Activated CD4-positive, alpha-beta T cell treated with anti-CD3 and anti-CD28 coated beads, Interleukin-2, Interleukin-6, amounts not matched to agents 100 ng/mL and 50 ng/mL, durations not matched to agents 16 hours and 8 hours (primary cell): ENCODE measurements around the gene SPEF2.
"Not testable (repeated sequence)": the region's sequence is repeated elsewhere in the genome, so short reads cannot be mapped to it uniquely, and the experiment has no call there.

Experiments used
- DNase-seq: peaks from one replicate; pipeline ENCODE4 v3.0.0-alpha.2; 2020

SPEF2 gene

DNA sequence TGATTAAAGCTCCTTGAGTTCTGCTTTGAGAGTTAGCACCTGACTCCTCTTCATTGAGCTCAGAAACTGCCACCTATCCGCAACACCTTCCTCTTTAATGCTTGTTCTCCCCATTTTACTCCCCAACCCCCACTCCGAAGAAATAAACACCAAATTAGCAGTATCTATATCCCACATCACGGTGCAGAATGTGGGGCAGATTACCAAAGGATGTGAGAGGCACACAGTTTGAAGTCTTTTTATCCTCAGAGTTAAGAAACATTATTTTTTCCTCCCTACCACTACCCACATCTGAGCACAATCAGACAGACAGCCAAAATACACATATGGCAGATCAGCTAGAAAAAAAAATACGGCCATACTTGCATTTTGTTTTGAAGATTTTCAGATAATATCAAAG is 212.9 kb downstream of the SPEF2 start:
- peak; percentile 39 for DNase-seq

DNA sequence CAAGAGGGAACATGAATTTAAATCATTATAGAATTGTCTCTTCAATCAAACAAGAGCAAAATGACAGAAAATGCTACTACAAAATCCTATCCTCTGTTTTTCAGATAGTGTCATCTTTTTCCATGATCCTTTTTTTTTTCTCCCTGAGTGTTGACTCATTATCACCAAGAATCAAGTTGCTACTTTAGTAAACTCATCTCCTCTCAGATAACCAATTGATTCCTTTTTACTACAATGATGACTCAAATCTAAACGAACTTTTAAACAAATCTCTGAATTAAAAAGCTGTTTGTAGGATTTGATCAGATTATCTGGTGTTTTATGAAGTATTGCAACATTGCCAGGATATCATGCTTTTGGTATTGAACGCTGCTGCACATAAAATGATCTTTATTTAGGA is 215.1 kb downstream of the SPEF2 start:
- DNase-seq, result peak; percentile 69

DNA sequence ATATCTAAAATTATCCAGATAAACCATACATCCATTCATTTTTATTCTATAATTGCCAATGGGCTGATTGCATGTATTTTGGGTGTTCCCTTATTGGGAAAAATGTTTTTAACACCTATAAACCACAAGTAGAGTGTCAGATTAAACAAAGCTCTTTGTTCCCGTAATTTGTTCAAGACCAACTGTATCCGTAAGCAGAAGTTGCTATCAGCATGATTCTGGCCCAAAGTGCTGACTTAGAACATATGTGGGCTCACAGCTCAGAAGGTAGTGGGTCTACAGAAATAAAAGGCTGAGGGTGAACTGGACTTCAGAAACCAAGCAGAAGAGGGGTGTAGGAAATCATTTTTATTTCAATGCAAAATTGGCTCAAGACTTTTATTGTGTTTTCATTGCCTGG is 215.6 kb downstream of the SPEF2 start:
- peak; percentile 70 for DNase-seq

DNA sequence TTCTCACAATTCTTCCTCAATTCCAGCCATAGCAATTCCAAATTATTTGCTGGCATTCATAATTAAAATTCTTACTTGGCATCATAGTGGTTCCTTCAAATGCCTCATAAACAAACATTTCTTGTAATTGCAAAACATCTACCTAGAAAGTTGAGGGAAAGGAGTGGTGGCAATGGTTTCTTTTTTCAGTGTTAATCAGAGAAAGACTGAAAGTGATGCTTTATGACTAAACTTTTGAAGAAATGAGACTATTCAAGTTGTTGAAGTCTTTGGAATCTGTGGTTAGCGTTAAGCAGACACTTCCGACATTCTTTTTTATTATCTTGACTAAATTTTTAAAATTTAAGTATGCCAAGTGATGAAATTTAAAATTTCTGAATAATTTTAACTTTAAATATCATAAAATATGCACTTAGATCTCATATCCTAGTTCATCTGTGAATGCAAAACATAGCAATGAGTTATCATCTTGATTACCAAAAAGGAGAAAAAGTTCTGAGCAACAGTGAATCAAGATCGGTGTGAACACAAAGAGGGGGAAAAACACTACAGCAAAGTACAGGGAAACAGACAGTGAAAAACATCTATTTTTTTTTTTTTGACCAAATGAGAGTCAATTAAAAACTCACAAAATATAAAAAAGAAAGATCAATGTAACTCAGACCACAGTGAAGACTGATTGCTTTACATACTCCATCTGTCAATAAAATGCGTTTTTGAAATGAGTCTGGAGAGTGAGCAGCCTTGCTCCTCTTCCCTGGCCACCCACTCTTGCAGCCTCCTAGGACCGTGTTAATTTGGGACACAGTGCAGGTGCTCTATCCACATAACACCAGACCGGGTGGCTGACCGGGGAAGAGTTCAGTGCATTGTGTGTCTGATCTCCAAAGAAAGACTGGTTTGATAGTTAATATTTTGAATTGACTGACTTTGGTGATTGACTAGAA is 218.4 kb downstream of the SPEF2 start:
- peak; percentile 82 for DNase-seq

DNA sequence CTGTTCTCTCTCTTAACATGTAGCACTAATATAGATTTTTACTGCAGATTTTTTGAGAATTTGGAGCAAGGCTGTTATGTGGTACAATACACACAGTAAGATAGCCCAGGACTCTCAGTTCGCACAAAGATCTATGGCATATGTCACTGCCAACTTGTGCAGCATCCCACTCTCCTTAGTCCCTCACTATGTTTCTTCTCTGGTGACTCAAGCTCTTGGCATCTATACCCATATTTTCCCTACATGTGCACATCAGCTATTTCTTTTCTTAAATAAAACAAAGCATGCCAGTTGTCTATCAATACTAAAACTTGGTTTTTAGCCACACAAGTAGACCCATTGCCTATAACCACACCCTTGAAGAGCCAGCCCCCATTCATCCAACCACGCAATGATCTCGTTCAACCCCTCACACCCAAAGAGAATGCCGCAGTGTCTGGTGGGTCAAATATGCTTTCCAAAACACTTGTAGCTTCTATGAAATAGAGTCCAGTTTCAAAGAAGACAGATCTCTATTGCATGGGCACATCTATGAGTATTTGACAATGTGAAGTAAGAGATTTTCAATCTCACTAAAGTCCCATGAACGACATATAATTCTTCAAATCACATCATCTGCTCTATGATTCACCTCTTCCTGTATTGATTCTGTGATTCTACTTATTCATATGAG is 220.8 kb downstream of the SPEF2 start:
- DNase-seq, result peak; percentile 68

- no peak for DNase-seq
Observed at GRCh38 chr5:35842856-35843255, 225.2 kb downstream of the SPEF2 start.

DNA sequence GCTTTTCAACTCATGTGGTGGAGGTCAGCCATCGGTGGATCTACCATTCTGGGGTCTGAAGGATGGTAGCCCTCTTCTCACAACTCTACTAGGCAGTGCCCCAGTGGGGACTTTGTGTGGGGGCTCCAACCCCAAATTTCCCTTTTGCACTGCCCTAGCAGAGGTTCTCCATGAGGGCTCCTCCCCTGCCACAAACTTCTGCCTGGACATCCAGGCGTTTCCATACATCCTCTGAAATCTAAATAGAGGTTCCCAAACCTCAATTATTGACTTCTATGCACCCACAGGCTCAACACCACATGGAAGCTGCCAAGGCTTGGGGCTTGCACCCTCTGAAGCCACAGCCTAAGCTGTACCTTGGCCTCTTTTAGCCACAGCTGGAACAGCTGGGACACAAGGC is 227.8 kb downstream of the SPEF2 start:
- DNase-seq, result not testable (repeated sequence)

GRCh38 chr5:35847491-35847890 is 229.8 kb downstream of the SPEF2 start:
- no peak for DNase-seq

GRCh38 chr5:35847961-35848360 is 230.3 kb downstream of the SPEF2 start:
- DNase-seq, result no peak

GRCh38 chr5:35849860-35850259 is 232.2 kb downstream of the SPEF2 start:
- DNase-seq, result no peak

- peak; percentile 17 for DNase-seq
Observed at GRCh38 chr5:35850967-35851680, 233.5 kb downstream of the SPEF2 start.

DNA sequence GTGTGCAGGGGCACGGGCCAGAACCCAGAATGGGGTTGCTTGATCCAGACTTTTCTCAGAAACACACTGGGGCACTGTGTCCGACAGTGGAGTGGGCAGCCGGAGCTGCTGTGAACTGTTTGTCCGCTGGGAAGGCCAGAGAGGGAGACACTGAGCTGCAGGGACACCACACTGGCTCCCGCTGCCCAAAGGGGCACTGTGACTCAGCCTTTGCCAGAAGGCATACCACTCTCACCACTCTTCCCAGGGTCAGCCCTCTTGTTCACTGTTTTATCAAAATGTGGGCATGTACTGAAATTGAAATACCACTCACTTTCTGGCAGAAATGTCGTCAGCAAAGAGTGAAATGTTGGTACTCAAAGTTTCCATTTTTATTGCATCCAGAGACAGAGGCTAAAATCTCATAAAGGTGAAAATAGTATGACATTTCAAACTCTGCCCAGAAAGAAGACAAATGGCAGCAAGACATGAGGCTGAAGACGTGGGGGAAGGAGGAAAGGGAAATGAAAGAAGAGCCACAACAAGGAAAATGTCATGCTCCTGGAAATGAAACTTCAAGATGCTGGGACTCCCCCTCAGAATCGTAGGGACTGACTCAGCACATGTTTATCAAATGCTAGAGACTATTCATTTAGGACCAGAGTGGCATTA is 234.5 kb downstream of the SPEF2 start:
- DNase-seq, result peak; percentile 85

GRCh38 chr5:35852773-35853172 is 235.1 kb downstream of the SPEF2 start:
- DNase-seq, result no peak

GRCh38 chr5:35853631-35854030 is 236.0 kb downstream of the SPEF2 start:
- peak; percentile 84 for DNase-seq

DNA sequence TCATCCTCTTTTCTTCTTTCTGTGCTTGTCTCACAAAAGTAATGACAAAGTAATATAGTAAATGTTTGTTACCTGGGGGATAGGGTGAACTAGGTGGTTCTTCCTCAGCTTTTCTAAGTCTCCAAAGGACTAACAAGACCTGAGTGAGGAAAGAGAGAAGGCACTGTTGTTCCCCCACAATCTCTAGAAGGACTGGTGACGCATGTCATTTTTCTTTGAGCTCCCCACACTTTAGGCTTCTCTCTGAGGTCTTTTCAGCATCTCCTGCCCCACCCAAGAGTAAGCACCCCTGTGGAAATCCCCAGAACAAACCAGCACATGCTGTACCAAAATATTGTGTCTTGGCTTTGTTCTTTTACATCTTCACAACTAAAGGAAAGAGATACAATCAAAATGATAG is 236.6 kb downstream of the SPEF2 start:
- peak; percentile 86 for DNase-seq

- DNase-seq, result peak; percentile 28
Observed at GRCh38 chr5:35855187-35855586, 237.5 kb downstream of the SPEF2 start.

GRCh38 chr5:35856186-35856764 is 238.6 kb downstream of the SPEF2 start:
- not testable (repeated sequence) for DNase-seq

GRCh38 chr5:35856765-35857351 is 239.2 kb downstream of the SPEF2 start, which contains the start of gene IL7R:
TSS of gene IL7R (plus strand) at chr5:35856891. CDS start at chr5:35856978, 87 bp downstream.
- DNase-seq, result peak; percentile 88

GRCh38 chr5:35857606-35858205 is 240.0 kb downstream of the SPEF2 start:
- peak; percentile 63 for DNase-seq

DNA sequence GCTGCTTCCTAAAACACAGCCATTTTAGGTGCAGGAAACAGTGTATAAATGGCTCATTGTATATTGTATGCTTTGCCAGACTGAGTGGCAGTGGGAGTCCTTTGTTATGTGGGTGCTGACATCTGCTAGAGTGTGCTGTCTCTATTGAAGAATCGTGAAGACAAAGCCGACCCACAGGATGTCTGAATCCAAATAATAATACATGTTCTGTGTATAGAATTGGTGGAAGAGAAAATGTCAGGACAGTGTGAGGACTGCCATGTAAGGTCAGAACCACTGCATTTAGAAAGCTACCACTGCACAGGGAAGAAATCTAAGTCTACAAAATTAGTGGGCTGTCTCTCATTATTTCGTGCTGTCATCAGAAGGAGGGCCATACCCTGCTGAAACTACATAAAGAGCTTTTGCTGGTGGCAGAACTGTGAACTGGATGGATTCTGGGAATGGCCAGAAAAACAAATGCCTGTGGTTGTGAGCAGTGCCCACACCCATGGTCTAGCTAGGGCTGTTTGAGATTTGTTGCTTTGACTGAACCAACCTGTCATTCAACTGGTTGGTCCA is 241.5 kb downstream of the SPEF2 start:
- peak; percentile 51 for DNase-seq

- DNase-seq, result peak; percentile 11
Observed at GRCh38 chr5:35860686-35861085, 243.0 kb downstream of the SPEF2 start.
